NCI-H2171 treated with DMSO at 0.1 percent for 48 hours (cell line): ENCODE data around the gene STK32B.

ENCODE experiments used
- DNase-seq: peaks from one replicate; lab custom pipeline; 2025; lab: John Stamatoyannopoulos, UW

Gene STK32B

DNA sequence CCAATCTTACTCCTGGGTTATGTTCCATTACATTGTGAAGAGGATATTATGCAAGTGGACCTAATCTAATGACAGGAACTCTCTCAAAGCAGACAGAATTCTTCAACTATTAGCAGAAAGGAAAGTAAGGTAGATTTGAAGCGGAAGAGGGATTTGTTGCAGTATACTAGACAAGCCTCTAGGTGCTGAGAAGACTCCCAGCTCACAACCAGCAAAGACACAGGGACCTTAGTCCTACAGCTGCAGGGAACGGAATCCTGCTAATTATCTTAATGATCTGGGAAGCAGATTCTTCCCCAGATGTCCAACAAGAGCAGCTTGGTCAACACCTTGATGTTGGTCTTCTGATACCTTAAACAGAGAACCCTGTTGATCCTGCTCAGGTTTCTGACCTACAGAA is 73.6 kb downstream of the STK32B start:
- DNase-seq, result no peak

DNA sequence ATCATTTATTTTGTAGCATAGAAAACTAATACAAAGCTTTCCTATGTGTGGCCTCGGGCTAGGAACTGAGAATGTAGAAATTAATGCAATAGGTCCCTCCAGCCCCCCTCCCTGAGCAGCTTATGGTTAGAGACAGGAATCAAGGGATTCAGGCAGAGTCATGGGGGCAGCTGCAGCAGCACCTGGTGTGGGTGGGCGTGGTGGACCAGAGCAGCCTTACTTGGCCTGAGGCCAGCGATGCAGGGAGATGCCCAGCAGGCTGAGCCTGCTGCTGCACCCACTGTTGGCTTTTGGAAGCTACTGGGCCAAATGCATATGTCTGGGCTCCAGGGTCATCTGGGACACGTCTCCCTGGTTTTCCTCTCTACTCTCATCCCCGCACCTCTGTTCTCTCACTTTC is 74.0 kb downstream of the STK32B start:
- no peak for DNase-seq

DNA sequence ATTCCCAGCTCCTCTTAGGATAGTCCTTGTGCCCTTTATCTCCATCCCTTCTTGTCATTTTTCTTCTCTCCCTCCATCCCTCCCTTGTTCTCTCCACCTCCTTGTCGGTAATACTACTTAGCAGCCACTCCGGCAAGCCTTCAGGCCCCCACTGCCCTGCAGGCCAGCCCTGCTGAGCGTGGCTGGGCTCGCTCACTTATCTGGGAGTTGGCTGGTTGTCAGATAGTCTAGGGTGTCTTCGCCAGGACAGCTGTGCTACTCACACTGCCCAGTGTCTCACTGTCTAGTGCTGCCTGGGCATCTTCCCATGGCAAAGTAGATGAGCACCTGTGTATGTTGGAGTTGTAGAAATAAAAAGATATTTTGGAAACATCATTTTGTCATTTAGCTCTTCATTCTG is 75.0 kb downstream of the STK32B start:
- no peak for DNase-seq

DNA sequence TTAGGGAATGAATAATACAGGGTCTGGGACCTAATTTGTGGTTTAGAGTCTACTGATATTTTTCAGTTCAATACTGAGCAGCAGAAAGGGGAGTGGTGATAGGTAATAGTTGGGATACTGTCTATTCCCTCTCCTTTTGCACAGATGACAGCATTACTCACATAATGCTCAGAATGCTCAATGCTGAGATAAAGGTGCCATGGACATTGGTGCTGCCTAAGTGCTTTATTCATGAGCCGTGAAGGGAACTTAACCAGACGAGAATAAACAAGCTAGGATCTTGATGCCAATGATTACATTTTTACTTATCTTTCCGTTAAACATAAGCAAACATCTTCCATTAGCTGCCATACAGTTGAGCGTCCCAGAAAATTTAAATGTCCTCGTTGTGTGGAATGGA is 75.6 kb downstream of the STK32B start:
- DNase-seq, result no peak

DNA sequence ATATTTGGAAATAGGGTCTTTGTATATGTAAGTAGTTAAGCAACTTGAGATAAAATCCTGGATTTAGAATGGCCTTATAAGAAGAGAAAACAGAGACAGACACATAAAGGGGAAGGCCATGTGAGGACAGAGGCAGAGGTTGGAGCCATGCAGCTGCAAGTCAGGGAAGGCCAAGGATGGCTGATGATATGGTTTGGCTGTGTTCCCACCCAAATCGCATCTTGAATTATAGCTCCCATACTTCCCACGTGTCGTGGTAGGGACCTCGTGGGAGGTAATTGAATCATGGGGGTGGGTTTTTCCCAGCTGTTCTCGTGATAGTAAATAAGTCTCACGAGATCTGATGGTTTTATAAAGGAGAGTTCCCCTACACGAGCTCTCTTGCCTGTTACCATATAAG is 76.3 kb downstream of the STK32B start:
- no peak for DNase-seq

DNA sequence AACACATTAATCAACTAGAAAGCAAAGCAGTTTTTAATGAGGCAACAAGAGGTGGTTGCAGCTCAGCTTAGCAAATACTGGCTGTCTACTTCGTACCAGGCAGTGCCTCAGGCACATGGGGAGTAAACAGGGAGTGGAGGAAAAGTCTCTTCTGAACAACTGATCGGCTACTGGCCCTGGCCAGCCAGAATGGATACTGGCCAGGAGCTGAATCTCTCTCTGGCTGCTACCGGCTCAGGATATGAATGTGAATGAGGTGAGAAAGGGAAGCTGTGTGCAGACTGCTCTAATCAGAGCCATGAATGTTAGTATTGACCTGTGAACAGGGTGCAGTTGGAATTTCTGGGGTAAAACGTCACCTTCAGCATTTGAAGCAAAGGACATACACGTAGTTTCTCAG is 77.3 kb downstream of the STK32B start:
- no peak for DNase-seq

DNA sequence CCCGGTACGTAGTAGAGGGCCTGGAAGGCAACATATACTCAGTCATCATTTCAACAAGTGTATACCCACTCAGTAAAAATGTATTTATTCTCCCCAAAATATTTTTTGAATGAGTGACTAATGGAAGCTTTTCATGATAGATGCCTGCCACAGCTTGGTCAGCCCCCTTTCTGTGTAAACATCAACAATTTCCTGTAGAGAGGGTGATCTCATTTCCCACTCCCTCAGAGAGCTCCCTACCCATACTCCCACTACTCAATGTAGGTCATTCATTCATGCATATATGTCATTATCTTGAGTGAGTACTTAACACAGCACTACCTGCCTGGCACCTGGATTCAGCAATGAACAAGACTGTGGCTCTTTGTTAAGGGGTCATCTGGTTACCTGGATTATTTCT is 81.9 kb downstream of the STK32B start:
- DNase-seq, result no peak

DNA sequence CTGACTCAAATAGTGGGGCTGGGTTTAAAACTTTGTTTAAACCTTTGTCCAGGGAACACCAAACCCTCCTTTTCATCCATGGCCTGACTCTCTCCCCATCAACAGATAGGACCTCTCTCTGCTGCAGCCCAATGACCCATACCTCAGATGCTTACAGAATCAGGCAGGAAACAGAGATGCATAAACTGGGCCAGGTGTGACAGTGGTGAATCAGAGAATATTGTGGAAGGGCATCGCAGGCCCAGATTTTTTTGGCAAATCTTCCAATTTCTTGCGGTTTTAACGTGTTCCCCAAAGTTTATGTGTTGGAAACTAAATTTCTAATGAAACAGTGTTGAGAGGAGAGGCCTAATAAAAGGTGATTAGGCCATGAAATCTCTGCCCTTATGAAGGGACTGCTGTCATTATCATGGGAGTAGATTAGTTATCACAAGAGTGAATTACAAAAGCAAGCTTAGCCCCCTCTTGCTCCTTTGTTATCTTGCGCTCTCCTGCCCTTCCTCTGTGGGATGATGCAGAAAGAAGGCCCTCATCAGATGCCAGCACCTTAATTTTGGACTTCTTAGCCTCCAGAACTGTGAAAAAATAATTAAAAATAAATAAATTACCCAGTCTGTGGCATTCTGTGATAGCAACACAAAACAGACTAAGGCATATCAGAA is 82.8 kb downstream of the STK32B start:
- no peak for DNase-seq

DNA sequence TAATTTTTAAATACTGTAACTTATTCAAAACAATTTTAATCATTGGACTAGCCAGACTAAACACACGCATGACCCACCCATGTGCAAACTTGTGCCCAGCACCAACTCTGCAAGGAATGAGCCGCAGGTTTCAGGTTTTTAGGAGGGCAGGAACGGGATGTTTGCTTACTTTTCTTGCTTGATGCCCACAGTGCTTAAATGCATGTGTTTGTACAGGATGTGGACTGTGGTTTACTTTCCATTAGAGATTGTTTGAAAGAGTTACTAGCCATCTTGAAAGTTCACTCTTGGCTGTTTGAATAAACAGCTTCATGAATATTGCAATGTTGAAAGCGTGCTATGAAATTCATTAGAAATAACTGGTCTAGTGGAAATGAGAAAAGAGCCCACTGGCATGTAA is 83.3 kb downstream of the STK32B start:
- no peak for DNase-seq

DNA sequence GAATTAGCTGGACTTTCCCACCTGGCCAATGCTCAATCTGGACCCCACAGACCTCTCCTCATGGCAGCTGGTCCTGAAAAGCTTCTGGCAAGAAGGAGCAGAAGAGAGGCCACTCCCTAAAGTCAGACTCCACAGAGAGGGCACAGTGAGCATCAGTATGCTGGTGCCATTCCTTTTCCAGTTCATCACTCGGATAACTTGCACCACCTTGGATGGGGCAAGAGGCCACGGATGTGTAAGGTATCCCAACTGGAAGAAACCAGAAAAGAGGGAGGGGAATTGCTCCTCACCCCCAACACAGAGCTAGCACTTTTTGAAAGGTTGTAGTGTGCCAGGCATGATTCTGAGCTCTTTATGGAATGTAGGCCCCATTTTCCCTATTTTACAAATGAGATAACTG is 85.9 kb downstream of the STK32B start:
- DNase-seq, result no peak

DNA sequence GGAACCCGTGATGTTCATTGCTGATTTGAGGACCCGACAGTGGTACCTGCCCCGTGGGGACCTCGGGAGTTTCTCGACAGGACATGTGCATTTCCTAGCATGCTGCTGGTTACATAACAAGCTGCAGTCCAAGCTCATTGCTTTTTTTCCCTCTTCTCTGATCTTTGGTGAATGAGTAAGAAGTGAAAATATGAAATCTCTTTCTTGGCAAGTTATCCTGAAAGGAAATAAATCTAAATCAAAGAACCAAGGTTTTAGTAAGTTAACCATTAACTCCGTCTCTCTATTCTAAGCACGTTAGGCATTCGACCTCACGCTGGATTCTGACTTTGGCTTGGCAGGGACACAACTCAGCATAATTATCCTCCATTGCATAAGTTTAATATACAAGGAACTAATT is 86.6 kb downstream of the STK32B start:
- no peak for DNase-seq

DNA sequence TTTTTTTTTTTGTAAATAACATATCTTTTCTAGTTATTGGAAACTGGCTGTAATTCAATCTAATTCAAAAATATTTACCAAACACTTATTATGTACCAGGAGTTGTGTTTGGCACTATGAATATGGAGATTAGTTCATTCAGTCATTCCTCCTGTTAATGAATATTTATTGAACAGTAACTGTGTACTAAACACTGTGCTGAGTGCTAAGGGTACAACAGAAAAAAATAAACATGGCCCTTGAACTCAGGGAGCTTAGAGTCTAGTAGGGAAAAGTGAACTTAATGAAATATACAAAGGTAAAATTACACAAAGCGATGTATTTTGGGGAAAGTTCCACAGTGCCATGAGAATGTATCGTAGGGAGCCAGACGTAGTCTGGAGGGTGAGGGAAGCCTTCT is 87.1 kb downstream of the STK32B start:
- no peak for DNase-seq

DNA sequence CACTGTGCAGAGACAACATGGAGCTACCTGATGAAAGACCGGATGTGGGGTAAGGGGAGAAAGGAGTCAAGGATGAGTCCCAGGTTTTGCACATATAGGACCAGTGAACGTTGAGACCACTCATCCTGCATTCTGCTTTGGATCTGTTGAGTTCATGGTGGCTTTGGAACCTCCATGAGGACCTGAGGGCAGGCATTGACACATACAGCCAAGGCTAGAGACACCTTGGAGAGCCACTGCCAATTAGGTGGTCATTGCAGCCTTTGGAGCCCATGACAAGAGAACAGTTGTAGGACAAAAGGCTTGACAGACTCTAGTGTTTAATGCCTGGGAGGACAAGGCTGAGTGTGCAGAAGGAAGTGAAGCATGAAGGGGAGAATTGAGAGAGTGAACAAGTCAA is 87.9 kb downstream of the STK32B start:
- no peak for DNase-seq

DNA sequence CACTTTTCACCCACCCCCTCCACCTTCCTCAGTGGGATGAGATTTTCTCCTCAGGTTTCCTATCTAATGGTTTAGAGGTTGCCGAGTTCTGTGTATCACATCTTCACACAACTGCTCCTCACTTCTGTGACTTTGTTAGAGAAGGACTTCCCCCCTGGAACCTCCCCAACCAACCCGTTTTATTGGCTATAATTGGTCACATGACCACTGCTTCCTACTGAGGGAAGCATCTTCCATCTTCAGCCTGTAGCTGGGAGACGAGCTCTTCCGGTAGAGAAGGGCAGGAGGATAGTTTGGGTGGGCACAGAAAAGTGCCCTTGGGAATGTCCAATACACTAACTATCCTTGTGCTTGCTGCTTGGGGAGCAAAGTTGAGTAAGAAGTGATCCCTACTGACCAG is 90.5 kb downstream of the STK32B start:
- no peak for DNase-seq

DNA sequence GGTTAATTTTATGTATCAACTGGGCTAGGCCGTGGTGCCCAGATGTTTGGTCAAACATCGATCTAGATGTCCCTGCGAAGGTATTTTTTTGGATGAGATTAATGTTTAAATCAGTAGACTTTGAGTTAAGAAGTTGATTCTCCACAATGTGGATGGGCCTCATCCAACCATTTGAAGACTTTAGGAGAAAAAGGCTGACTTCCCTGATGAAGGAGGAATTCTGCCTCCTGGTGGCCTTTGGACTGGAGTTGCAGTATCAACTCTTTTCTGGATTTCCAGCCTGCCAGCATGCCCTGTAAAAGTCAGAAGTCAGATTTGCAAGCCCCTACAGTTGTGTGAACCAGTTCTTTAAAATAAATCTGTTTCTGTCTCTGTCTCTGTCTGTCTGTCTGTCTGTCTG is 91.4 kb downstream of the STK32B start:
- DNase-seq, result no peak

DNA sequence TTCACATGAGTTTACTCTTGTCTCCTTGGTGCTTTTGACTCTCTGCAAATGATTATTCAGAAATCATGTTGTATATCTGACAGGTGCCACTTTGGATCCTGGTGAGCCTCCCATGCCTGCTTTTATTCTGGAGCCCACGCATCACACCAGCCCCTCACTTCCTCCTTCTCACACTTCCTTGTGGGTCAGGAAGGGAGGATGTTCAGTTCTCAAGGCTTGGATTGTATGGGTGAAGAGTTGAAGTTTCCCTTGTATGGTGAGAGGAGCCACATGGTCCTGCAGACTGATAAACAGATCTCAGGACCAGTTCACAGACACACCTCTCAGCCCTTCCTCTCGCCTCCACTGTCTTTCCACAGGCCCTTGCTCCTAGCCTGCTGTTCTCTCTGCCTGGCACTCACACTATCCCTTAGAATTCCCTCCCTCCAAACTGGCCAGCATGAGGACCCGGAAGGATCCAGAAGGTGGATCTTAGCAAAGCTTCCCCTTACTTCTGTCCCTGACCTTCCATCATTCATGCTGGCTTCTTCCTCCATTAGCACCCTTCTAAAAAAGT is 92.1 kb downstream of the STK32B start:
- no peak for DNase-seq

DNA sequence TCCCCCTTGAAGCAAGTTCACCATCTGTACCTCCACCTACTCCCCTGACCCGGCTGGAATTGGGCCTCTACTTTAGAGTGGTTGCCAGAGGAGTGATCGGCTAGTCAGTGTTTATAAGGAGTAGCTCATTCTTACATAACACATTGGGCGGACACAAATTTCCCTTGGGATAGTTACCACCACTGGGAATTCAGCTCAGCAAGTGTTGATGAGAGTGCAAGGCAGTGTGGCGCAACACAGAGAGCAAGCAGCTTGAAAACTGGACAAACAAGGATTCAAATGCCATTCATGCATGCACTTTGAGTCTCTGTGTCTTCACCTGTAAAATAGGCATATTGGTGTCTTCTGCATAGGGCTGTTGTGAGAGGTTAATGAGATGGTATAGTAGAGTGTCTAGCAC is 92.7 kb downstream of the STK32B start:
- no peak for DNase-seq

DNA sequence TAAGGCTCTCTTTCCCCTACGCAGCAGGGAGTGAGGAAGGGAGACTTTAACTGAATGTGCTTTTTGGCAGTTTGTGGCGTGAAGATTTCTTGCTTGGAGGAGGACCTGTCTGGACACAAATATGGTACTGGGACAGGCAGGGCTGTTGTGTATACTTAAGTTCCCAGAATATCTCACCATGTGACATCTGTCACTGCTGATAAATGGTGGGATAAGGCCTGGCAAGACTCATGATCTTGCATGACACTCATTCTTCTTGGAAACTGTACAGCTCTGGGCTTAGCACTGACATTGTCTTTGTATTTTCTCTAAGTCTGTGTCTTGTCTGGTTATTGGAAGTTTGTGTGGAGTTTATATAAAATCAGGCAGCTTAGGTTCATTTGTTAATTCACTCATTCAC is 93.1 kb downstream of the STK32B start:
- no peak for DNase-seq

DNA sequence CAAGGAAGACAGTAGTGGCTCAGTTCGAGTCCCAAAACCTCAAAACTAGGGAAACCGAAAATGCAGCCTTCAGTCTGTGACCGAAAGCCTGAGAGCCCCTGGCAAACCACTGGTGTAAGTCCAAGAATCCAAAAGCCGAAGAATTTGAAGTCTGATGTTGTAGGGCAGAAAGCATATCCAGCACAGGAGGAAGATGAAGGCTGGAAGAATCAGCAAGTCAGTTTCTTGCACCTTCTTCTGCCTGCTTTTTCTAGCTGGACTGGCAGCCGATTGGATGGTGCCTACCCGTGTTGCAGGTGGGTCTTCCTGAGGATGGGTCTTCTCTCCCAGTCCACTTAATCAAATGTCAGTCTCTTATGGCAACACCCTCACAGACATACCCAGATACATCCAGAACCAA is 95.0 kb downstream of the STK32B start:
- DNase-seq, result no peak

DNA sequence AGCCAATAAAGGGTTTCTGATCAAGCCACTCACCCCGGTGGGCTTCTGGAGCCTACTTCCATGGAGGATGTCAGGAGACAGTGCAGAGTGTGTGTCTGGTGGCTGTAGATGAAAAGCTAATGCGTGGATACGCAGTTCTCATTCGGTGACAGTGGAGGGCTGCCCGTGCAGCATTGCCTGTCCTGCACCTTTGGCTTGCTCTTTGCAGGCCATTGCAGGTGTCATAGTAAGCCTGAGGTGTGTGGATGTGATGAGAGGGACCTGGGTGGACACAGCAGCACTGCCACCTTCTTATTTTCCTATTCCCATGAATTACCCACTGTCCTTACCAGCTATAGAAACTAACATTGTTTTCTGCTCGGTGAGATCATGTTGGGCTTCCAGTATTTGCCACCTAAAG is 101.2 kb downstream of the STK32B start:
- no peak for DNase-seq

DNA sequence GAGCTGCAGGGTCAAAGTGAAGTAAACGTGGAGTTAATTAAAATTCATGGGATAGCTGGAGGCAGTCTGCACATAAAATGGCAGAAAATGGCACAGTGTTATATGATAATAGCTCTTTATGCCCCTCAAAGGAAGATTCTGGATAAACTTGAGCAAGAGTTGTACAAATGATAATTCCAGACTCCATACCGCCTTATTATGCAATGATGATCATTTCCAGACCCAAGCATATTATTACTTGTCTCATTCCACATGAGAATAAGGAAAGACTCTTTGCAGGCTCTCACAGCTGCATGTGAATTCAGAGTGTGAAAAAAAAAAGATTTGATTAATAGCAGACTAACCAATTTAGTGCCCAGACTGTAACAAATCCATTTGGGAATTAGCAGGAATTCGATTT is 105.4 kb downstream of the STK32B start:
- no peak for DNase-seq

DNA sequence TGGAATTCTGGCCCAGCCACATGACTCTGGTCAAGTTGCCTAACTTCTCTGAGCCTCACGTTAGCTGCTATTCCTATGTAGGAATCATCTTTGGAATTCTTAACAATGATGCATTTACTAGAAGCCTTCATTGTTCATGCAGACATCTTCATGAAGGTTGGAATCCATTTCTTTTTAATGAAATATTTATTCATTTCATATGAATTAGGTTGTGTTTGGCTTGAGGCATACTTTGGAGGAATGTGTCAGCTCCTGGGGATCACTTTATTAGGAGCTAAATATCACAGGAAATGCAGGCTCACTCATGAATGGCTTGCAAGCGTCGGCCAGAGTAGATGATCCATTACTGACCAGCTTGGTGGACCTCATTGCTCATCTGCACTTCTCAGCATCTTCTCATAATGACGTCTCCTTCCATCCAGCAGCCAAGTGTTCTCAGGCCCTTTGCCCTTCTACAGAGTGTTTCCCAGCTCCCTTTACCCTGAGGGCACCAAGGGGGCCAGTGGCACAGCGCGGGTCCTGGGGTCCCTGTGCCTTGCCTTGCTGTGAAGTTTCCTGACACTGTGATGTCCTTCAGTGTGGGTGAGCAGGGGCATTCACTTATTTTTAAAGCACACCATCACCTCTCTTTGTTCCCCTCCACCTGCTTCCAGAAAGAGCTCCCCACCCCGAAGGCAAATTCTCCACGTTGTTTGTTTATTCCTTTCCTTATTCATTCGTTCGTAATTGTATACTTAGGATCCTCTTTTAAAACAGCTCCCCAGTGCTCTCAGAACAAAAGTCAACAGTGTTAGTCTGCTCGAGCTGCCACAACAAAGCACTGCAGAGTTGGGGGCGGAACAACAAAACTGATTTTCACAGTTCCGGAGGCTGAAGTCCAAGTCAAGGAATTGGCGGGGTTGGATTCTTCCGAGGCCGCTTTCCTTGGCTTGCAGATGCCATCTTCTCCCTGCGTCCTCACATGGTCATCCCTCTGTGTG is 106.8 kb downstream of the STK32B start:
- no peak for DNase-seq

DNA sequence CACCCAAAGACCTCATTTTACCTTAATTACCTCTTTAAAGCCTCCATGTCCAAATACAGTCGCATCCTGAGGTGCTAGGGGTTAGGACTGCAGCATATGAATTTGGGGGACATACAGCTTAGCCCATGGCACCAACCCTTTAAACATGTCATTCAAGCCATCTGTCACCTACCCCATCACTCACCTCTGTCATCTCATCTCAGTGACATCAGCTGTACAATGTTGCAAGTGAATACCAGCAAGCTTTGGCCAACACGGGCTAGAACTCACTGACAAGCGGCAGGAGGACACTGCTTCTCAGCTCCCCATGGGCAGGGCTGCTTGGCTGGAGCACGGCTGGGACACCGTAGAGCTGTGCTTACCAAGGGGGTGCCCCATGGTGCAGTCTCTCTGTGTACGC is 107.5 kb downstream of the STK32B start:
- DNase-seq, result no peak
